PC-3 (cell line): ENCODE results near the gene FBXO9.

Experiments used
- CTCF ChIP-seq: fragments of 300-600 bp; sonication (generic); conservative IDR thresholded peaks from 2 replicates; pipeline ENCODE4 v1.5.1; 2017; ENCODE audit warnings: antibody characterized with exemption, low read depth, mild to moderate bottlenecking, low read length
- EZH2 ChIP-seq: fragments of 300-600 bp; sonication (generic); IDR thresholded peaks from one replicate; pipeline ENCODE4 v1.6.1; 2017; ENCODE audit warnings: antibody characterized with exemption, mild to moderate bottlenecking, low read length; ENCODE audit not compliant: unreplicated experiment
- EZH2phosphoT487 ChIP-seq: fragments of 300-600 bp; sonication (generic); IDR thresholded peaks from 2 replicates; pipeline ENCODE4 v1.6.1; 2018; ENCODE audit warnings: mild to moderate bottlenecking, antibody characterized with exemption, low read length, borderline replicate concordance

GRCh38 chr6:53029761-53030160 is 35.4 kb upstream of the FBXO9 start:
- TF ChIP-seq CTCF (no peak), EZH2 (no peak), EZH2phosphoT487 (no peak)
